GM18519 (cell line): Measurements from ENCODE around the gene PAK4.

Experiments
- ATAC-seq: cut with Tn5 transposase; IDR thresholded peaks from one replicate; pipeline ENCODE4 v1.9.1; 2021; ENCODE audit warnings: mild to moderate bottlenecking, moderate library complexity; ENCODE audit not compliant: unreplicated experiment, low FRiP score

PAK4 gene

GRCh38 chr19:39175564-39175963 lies 50.0 kb downstream of the PAK4 start:
- ATAC-seq, result no peak

GRCh38 chr19:39177110-39177699 lies 51.6 kb downstream of the PAK4 start:
- no peak for ATAC-seq

GRCh38 chr19:39177736-39178135 lies 52.1 kb downstream of the PAK4 start:
- no peak for ATAC-seq

- no peak for ATAC-seq
Observed at GRCh38 chr19:39178296-39179006, 52.9 kb downstream of the PAK4 start.

- no peak for ATAC-seq
Observed at GRCh38 chr19:39179754-39180153, 54.2 kb downstream of the PAK4 start.

- no peak for ATAC-seq
Observed at GRCh38 chr19:39180749-39181148, 55.2 kb downstream of the PAK4 start.

- no peak for ATAC-seq
Observed at GRCh38 chr19:39181500-39182173, 56.1 kb downstream of the PAK4 start.

DNA sequence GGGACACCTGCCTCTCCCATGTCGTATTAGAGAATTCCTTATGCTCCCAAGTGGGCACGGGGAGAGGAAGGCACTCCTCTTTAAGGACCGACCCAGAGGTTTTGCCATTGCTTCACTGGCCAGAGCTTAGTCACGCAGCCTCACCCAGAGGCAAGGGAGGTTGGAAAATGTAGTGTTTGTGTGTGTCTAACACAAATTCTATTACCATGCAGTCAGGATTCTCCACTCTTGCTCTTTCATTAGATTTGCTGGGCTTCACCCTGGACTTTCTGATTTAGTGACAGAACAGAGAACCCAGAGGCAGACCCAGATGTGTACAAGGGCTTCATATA lies 56.6 kb downstream of the PAK4 start:
- ATAC-seq, result no peak

DNA sequence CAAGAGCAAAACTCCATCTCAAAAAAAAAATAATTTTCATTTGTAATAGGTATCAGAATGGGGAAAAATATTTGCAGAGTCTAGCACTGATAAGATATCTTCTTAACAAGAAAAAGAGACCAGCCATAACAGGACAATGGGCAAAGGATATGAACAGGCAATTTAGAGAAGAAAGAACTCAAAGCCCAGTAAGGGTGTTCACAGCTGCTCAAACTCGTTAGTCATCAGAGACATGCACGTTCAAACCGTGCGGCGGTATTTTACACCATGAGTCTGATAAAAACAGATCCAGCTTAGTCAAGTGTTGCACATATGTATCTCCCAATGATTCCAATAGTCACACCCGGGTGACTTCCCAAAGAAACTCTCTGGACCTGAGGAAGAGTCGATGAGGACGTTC lies 57.5 kb downstream of the PAK4 start:
- no peak for ATAC-seq

DNA sequence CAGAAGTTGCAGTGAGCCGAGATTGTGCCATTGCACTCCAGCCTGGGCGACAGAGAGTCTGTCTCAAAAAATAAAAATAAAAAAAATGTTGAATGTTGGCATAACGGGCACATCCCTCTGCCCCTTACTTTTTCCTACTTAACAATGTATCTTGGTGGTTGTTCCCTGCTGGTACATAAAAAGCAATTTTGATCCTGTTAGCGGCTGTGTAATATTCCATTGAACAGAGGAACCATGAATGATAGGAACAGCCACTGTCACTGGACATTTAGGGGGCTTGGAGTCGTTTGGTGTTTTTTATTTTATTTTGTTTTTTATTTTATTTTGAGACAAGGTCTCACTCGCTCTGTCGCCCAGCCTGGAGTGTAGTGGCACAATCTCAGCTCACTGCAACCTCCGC lies 60.8 kb downstream of the PAK4 start:
- no peak for ATAC-seq

GRCh38 chr19:39187552-39187943 lies 62.0 kb downstream of the PAK4 start:
- no peak for ATAC-seq

DNA sequence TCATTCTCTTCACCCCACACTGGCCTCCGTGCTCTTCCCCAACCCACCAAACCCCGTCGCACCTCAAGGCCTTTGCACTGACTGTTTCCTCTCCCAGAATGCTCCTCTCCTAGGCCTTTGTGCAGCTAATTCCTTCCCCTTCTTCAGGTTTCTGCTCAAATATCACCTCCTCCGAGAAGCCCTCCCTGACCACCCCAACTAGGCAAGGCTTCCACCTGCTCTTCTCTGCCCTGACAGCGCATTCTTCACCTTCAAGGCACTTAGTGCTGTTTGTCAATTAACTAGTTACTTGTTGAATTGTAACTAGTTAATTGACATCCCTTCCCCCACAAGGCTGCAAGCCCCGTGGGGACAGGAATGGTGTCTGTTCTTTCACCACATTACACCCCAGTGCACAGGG lies 63.4 kb downstream of the PAK4 start:
- ATAC-seq, result no peak

- no peak for ATAC-seq
Observed at GRCh38 chr19:39190768-39191167, 65.2 kb downstream of the PAK4 start.

DNA sequence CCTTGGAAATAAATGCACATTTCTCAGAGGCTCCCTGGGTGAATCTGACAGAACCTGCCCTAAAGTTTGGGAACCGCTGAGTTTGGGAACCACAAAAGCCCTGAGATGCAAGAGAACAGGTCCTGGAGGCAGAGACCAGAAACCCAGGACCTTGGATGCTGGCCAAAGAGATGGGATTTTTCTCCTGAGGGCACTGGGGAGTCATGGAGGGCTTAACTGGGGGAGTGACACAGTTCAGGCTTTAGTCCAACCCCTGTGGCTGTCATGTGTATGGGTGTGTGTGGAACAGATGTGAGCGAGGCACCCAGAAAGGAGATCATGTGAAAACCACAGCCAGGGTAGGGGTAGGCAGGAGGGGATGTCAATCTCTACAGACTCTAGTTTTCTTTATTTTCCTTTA lies 67.3 kb downstream of the PAK4 start:
- no peak for ATAC-seq

DNA sequence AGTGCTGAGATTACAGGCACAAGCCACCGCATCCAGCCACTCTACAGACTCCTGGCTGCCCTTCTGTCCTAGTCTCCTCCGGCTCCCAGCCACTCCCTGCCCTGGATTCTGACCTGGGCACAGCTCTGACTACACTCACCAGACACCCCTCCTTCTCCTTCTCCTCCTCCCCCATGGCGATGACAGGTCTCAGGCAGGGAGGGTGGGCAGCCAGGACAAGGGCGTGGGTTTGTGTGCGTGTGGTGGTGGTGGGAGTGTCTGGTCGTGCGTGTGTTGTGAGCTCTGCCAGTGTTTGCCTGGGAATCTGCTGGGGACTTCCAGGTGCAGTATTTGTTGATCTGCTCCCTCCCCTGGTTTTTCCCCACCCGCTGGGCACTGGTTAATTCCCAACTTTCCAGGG lies 68.2 kb downstream of the PAK4 start:
- no peak for ATAC-seq

DNA sequence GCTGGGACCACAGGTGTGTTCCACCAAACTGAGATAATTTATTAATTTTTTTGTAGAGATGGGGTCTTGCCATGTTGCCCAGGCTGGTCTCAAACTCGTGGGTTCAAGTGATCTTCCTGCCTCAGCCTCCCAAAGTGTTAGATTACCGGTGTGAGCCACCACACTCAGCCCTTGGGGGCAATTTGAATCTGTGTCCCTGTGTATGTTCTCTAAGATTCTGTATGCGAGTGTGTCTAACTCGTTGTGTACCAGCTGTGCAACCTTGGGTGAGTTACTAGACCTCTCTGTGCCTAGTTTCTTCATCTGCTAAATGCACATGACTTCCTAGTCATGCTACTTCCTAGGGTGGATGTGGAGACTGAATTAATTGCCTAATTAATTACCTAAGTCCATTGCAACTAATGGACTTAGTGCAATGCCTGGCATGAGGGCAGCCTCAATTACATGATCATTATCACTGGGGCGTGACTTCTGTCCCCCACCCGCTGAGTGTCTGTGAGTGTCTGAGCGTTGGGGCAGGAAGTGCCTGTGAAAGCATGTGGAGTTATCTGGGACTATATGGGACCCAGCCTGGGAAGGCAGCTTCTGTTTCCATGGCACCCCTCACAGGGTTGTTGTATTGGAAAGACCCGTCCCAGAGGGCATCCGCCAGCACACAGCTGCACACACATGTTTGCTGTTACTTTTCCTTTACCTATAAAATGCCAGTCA lies 69.4 kb downstream of the PAK4 start:
- ATAC-seq, result no peak

DNA sequence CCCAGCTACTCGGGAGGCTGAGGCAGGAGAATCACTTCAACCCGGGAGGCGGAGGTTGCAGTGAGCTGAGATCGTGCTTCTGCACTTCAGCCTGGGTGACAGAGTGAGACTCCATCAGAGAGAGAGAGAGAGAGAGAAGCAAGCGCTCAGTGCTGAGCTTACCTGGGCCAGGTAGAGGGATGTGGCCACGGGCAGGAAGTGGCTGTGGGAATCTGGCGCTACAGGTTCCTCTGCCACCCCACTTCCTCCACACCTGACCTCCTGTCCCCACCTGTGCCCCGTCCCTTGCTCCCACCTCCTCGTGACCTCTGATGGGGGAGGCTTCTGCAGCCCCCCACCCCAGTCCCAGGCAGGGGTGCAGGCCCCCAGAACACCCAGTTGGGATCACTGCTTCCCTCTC lies 70.2 kb downstream of the PAK4 start:
- ATAC-seq, result no peak

DNA sequence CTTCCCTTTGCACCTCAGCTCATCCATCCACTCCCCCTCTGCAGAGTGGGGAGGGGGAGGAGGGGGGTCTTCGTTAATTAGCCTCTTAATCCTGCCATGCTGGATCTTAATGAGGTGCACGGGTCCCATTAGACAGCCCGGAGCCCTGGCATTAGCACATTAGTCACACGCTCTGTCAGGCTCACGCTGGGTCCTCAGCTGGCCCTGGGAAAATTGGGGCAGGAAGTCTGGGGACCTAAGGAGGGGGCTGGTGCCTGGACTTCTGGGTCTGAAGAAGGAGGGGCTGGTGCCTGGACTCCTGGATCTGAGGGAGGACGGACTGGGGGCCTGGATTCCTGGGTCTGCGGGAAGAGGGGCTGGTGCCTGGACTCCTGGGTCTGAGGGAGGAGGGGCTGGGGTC lies 70.7 kb downstream of the PAK4 start:
- ATAC-seq, result no peak

- ATAC-seq, result no peak
Observed at GRCh38 chr19:39196860-39197562, 71.4 kb downstream of the PAK4 start, which contains the start of gene NCCRP1. Gene NCCRP1 (plus strand): TSS chr19:39196964. CDS start chr19:39196983, 19 bp downstream.

GRCh38 chr19:39197808-39198207 lies 72.2 kb downstream of the PAK4 start:
- ATAC-seq, result no peak

- no peak for ATAC-seq
Observed at GRCh38 chr19:39199025-39199424, 73.4 kb downstream of the PAK4 start.
